Fibroblast of lung (primary cell): ENCODE results near the gene PYGO2.
"Not testable (repeated sequence)": the region's sequence is repeated elsewhere in the genome, so short reads cannot be mapped to it uniquely, and the experiment has no call there.

Experiments used
- EZH2 ChIP-seq: IDR thresholded peaks from 2 replicates; pipeline ENCODE4 v1.5.1; 2012; ENCODE audit warnings: low read length, control low read depth, mild to moderate bottlenecking; ENCODE audit errors: missing control alignments
- TF ChIP-seq, protein P1 (sequence below), 2 donors: IDR thresholded peaks in 1 of 2; conservative IDR thresholded peaks in 1 of 2; 1 replicate in 1 of 2; 2 replicates in 1 of 2; pipeline ENCODE4 v1.5.1; 2011 to 2012; ENCODE audit warnings: low read length in 2 of 2, control low read depth in 1 of 2, inconsistent platforms in 1 of 2, low read depth in 1 of 2, mild to moderate bottlenecking in 1 of 2

DNA sequence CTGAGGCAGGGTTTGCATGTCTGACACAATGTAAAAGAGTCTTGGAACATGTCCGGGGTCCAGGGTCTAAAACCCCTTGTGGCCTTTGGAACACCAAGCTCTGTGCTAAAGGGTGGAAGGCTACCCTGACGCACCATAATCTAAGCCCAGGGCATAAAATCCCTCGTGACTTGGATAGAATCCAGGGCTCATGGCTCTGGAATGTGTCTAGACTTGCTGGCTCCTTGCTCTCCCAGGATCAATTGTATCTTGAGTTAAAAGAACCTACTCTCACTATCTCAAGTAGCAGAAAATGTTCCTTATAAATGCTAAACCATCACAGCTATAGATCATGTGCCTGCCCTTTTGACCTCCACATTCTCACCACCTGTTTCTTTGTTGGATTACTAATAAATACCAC is 53.5 kb downstream of the PYGO2 start:
- TF ChIP-seq, protein P1, sequence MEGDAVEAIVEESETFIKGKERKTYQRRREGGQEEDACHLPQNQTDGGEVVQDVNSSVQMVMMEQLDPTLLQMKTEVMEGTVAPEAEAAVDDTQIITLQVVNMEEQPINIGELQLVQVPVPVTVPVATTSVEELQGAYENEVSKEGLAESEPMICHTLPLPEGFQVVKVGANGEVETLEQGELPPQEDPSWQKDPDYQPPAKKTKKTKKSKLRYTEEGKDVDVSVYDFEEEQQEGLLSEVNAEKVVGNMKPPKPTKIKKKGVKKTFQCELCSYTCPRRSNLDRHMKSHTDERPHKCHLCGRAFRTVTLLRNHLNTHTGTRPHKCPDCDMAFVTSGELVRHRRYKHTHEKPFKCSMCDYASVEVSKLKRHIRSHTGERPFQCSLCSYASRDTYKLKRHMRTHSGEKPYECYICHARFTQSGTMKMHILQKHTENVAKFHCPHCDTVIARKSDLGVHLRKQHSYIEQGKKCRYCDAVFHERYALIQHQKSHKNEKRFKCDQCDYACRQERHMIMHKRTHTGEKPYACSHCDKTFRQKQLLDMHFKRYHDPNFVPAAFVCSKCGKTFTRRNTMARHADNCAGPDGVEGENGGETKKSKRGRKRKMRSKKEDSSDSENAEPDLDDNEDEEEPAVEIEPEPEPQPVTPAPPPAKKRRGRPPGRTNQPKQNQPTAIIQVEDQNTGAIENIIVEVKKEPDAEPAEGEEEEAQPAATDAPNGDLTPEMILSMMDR (conservative IDR thresholded peaks at IDR 0.05 in 1 of 2, IDR thresholded peaks at IDR 0.05 in 1 of 2; ENCODE audit: low read depth in 1 of 2, low read length in 2 of 2), result not testable (repeated sequence)
- not testable (repeated sequence) for TF ChIP-seq EZH2
